K562 (cell line): ENCODE measurements around the gene DYSF. TPM values are rescaled to one million over a fixed set of nuclear protein-coding genes. Genes with fewer than 3 reads are reported as not detected.

Experiments
- ATAC-seq: fragments of 200-7000 bp; cut with Tn5 transposase; 3 replicates; pipeline ENCODE4 v1.9.1; 2020; ENCODE audit warnings: moderate library complexity
- BruUV-seq: library from RNA; stranded (reverse); fragments of 400-500 nt; replicated peaks from 2 replicates; lab custom pipeline; 2021; lab: Mats Ljungman, UMichigan
- CTCF ChIA-PET: fragments of 300-600 bp; formaldehyde crosslinking; extraction: SDS; loops from one replicate; lab custom pipeline; 2021; ENCODE audit warnings: low intra/inter-chr PET ratio; lab: Yijun Ruan, JAX
- POLR2A ChIA-PET: fragments of 300-600, 350-650 bp; sonication (Branson Sonifier 250); formaldehyde crosslinking; extraction: SDS; loops from one replicate; lab custom pipeline; 2021; ENCODE audit warnings: antibody characterized with exemption, inconsistent platforms; lab: Yijun Ruan, JAX
- DNase-seq, 4 experiments: peaks; one replicate each; pipeline versions ENCODE4 v3.0.0 to v3.0.0-alpha.2; 2011 to 2018; ENCODE audit warnings: low spot score in 3 of 4, mixed read lengths in 3 of 4; ENCODE audit errors: extremely low read depth in 1 of 4
- FAIRE-seq: peaks from 2 replicates; lab custom pipeline; 2011; peaks lifted over from hg19 to GRCh38; lab: Jason Lieb, UNC
- H2AFZ ChIP-seq: 2 replicates; pipeline ENCODE4 v1.6.0; 2011; ENCODE audit warnings: low read depth, low read length, control low read depth, inconsistent platforms
- H3K27ac ChIP-seq: fragments of 200-600 bp; 3 replicates; pipeline ENCODE4 v1.8.0; 2011; ENCODE audit warnings: low read depth, mild to moderate bottlenecking, control low read depth, inconsistent platforms, low read length, moderate library complexity, mixed read lengths; ENCODE audit errors: extremely low read depth
- H3K27me3 ChIP-seq, 2 experiments: fragments of 300-600 bp in 1 of 2; 2 replicates in 1 of 2; 3 replicates in 1 of 2; pipeline versions ENCODE4 v1.6.0 to v1.8.0; 2011; ENCODE audit warnings: inconsistent platforms in 2 of 2, low read length in 2 of 2, mild to moderate bottlenecking in 1 of 2, mixed read lengths in 1 of 2, moderate library complexity in 1 of 2; ENCODE audit not compliant: control insufficient read depth in 2 of 2, insufficient read depth in 2 of 2
- H3K36me3 ChIP-seq: fragments of 300-600 bp; 3 replicates; pipeline ENCODE4 v1.8.0; 2011; ENCODE audit warnings: mild to moderate bottlenecking, low read length, inconsistent platforms; ENCODE audit not compliant: control insufficient read depth, insufficient read depth
- H3K4me1 ChIP-seq, 2 experiments: fragments of 200-600 bp in 1 of 2; replicated peaks in 1 of 2; 2 replicates in 1 of 2; 3 replicates in 1 of 2; pipeline versions ENCODE4 v1.5.1 to v1.8.0; 2011; ENCODE audit warnings: inconsistent platforms in 2 of 2, low read length in 2 of 2, mild to moderate bottlenecking in 1 of 2, mixed read lengths in 1 of 2, moderate library complexity in 1 of 2; ENCODE audit not compliant: control insufficient read depth in 2 of 2, insufficient read depth in 2 of 2
- H3K4me2 ChIP-seq: 2 replicates; pipeline ENCODE4 v1.6.1; 2011; ENCODE audit warnings: low read length, control low read depth, inconsistent platforms, mixed read lengths; ENCODE audit not compliant: insufficient read depth
- H3K4me3 ChIP-seq: fragments of 200-600 bp; sonication (generic), shearing (Covaris generic); 2 replicates; pipeline ENCODE4 v1.5.1; 2016; ENCODE audit warnings: control low read depth, inconsistent platforms
- H3K79me2 ChIP-seq: fragments of 200-600 bp; 3 replicates; pipeline ENCODE4 v1.8.0; 2011; ENCODE audit warnings: low read length, inconsistent platforms; ENCODE audit not compliant: control insufficient read depth, insufficient read depth
- H3K9ac ChIP-seq, 2 experiments: 2 replicates each; pipeline versions ENCODE4 v1.6.0 to v1.6.1; 2011; ENCODE audit warnings: low read depth in 2 of 2, low read length in 2 of 2, control low read depth in 1 of 2, inconsistent platforms in 1 of 2, mild to moderate bottlenecking in 1 of 2, mixed read lengths in 1 of 2; ENCODE audit not compliant: insufficient read depth in 1 of 2
- H3K9me1 ChIP-seq: one replicate; pipeline ENCODE4 v1.6.0; 2011; ENCODE audit warnings: inconsistent platforms, mild to moderate bottlenecking, low read length, moderate library complexity; ENCODE audit not compliant: control insufficient read depth, insufficient read depth
- H3K9me3 ChIP-seq: replicated peaks from 2 replicates; pipeline ENCODE4 v1.5.1; 2011; ENCODE audit warnings: low read depth, low read length, inconsistent platforms; ENCODE audit not compliant: control insufficient read depth, insufficient read depth
- H4K20me1 ChIP-seq: replicated peaks from 2 replicates; pipeline ENCODE4 v1.6.1; 2011; ENCODE audit warnings: low read length, inconsistent platforms, mixed read lengths; ENCODE audit not compliant: control insufficient read depth, insufficient read depth
- CREM ChIP-seq: IDR thresholded peaks from 2 replicates; pipeline ENCODE4 v1.6.1; 2014; ENCODE audit warnings: antibody characterized with exemption, low read depth
- ETV5 ChIP-seq: sonication (generic); formaldehyde crosslinking; IDR thresholded peaks from 2 replicates; pipeline ENCODE4 v1.4.0; 2020; ENCODE audit warnings: low read depth, mild to moderate bottlenecking, missing genetic modification reagents
- FOXJ3 ChIP-seq: sonication (generic); formaldehyde crosslinking; IDR thresholded peaks from 2 replicates; pipeline ENCODE4 v1.4.0; 2020; ENCODE audit warnings: mild to moderate bottlenecking, missing genetic modification reagents
- HCFC1 ChIP-seq: IDR thresholded peaks from 2 replicates; pipeline ENCODE4 v1.6.1; 2012; ENCODE audit warnings: low read depth, low read length, improper control_type of control experiment
- POLR2A ChIP-seq: fragments of 450-650 bp; conservative IDR thresholded peaks from 2 replicates; pipeline ENCODE4 v1.6.1; 2016
- POU5F1 ChIP-seq: fragments of 150-350 bp; IDR thresholded peaks from 2 replicates; pipeline ENCODE4 v1.6.1; 2014; ENCODE audit warnings: borderline replicate concordance, low read length, low read depth, mild to moderate bottlenecking; ENCODE audit not compliant: partially characterized antibody
- PYGO2 ChIP-seq: fragments of 450-650 bp; IDR thresholded peaks from 2 replicates; pipeline ENCODE4 v1.6.1; 2016; ENCODE audit warnings: mild to moderate bottlenecking, missing genetic modification characterization, moderate library complexity, missing compliant biosample characterization
- SMARCB1 ChIP-seq: IDR thresholded peaks from 2 replicates; pipeline ENCODE4 v1.6.1; 2011; ENCODE audit warnings: improper control_type of control experiment, low read depth; ENCODE audit not compliant: insufficient read length
- TAF7 ChIP-seq: fragments of 450-650 bp; IDR thresholded peaks from 2 replicates; pipeline ENCODE4 v1.6.1; 2016; ENCODE audit warnings: missing genetic modification characterization, missing compliant biosample characterization
- ZNF232 ChIP-seq: sonication (generic); formaldehyde crosslinking; IDR thresholded peaks from 2 replicates; pipeline ENCODE4 v1.8.0; 2022; ENCODE audit warnings: mild to moderate bottlenecking, missing genetic modification reagents
- ZNF280B ChIP-seq: fragments of 250-450 bp; sonication (Bioruptor Pico); IDR thresholded peaks from 2 replicates; pipeline ENCODE4 v1.5.1; 2021; ENCODE audit warnings: mild to moderate bottlenecking
- WGBS: fragments of 100-300 bp; shearing (Covaris generic); methylation state at CpG from one replicate; pipeline ENCODE4 v1.1.6; 2016; ENCODE audit warnings: low coverage, mixed read lengths; ENCODE audit not compliant: insufficient coverage; ENCODE audit errors: missing lambda C conversion rate; 5-methylcytosine and 5-hydroxymethylcytosine counted together
- in situ Hi-C: fragments of 300-500 bp; cut with MboI; formaldehyde crosslinking; loops from 4 replicates; pipeline ENCODE4 v1.15.0; 2018; ENCODE audit warnings: inconsistent platforms, mixed read lengths
- intact Hi-C: fragments of 100-400 bp; cut with micrococcal nuclease; formaldehyde crosslinking; loops from 2 replicates; pipeline ENCODE4 v1.14.2; 2022
- polyA plus RNA-seq, 8 experiments: library from polyadenylated mRNA; depleted of rRNA in 4 of 8; stranded (reverse) in 5 of 8; unstranded in 3 of 8; fragments of >200 nt; fragmentation: Nextera tagmentation in 2 of 8; fragmentation: Illumina TruSeq in 1 of 8; extraction: Ambion mirVana in 2 of 8; extraction: Trizol in 1 of 8; gene quantifications; 2 replicates each; pipeline versions ENCODE4 v1.2.1 to v1.2.3, GENCODE V29; 2011 to 2014; ENCODE audit warnings: inconsistent platforms in 1 of 8, missing spikeins in 1 of 8
- total RNA-seq, 7 experiments: library from RNA; depleted of rRNA in 6 of 7; stranded (reverse); fragments of >200 nt in 6 of 7; fragmentation: Illumina TruSeq in 2 of 7; extraction: Trizol in 2 of 7; gene quantifications; 2 replicates each; pipeline versions ENCODE4 v1.2.1 to v1.2.3, GENCODE V29; 2011 to 2021; ENCODE audit warnings: low replicate concordance in 1 of 7

DYSF gene
- total and polyA plus RNA-seq, 9 of the 15 experiments (the other 6 are each of a cell fraction or from before 2014, with no cell fraction given) = 0.01 to 0.80 (median 0.29) TPM

- Histone ChIP-seq H3K27ac (no peak overlapping the region), H3K36me3 (no peaks in the 10 kb centered on the region), H3K9me3 (no peaks in the 10 kb centered on the region), H4K20me1 (no peaks in the 10 kb centered on the region), H2AFZ (no peak overlapping the region), H3K79me2 (no peaks in the 10 kb centered on the region), H3K4me1 (peaks cover 0 to 3% of the 10 kb centered on the region in 2 experiments; a peak in 1 of 5 replicates), H3K9me1 (no peaks in the 10 kb centered on the region), H3K27me3 (peaks cover 7 to 50% of the 10 kb centered on the region in 2 experiments; a peak in 4 of 5 replicates)
- CTCF ChIA-PET = no interaction called here
- in situ Hi-C loops (no loop called here), intact Hi-C loops (no loop called here)
- DNase-seq = no peak
- 0% methylated on average over 4 of the region's 4 CpGs for WGBS
- POLR2A ChIA-PET = interaction anchor here (0.6 to 0.8 kb wide), 3 partner anchors 27 to 1278 kb away, joined by 3 read pairs; no protein-coding TSS in a partner anchor
- TF ChIP-seq PYGO2 (tag) (no peak), FOXJ3 (CRISPR knock-in tag) (no peak), TAF7 (tag) (no peak), POLR2A (no peak), HCFC1 (no peak), ZNF280B (no peak), CREM (no peak), POU5F1 (no peak), ETV5 (CRISPR knock-in tag) (no peak), ZNF232 (no peak), SMARCB1 (no peak)
- TF ChIP-seq, all 486 proteins: peak for 0
- Histone ChIP-seq H3K4me3 (no peak overlapping the region), H3K9ac (no peak overlapping the region), H3K4me2 (no peak overlapping the region)
- ATAC-seq (no peak), FAIRE-seq (no peak)
- BruUV-seq = no TSS peak
Measured at GRCh38 chr2:71714601-71715240, 261.4 kb downstream of the DYSF start.
